Measurements from ENCODE around the gene MLXIP. TPM values are rescaled to one million over a fixed set of nuclear protein-coding genes. Genes with fewer than 3 reads are reported as not detected.

The MLXIP gene
- total and polyA plus RNA-seq, 9 of the 15 experiments (the other 6 are each of a cell fraction or from before 2014, with no cell fraction given), result 2.2 to 66.3 (median 18.1) TPM

DNA sequence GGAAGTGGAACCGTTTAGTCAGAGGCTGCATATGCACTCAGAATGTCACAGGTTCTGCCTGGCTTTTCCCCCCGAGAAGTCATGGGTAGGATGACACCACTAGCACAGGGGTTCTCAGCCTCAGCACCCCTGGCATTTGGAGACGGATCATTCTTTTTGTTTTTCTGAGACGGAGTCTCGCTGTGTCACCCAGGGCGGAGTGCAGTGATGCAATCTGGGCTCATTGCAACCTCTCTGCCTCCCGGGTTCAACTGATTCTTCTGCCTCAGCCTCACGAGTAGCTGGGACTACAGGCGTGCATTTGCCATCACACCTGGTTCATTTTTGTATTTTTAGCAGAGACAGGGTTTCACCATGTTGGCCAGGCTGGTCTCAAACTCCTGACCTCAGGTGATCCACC lies 28.7 kb upstream of the MLXIP start:
- CTCF ChIA-PET (ENCODE audit: low intra/inter-chr PET ratio), result no interaction called here
- ATAC-seq, result no peak
- WGBS (ENCODE audit: insufficient coverage, low coverage, missing lambda C conversion rate), result 55% methylated on average over 9 of the region's 9 CpGs
- no peak overlapping the region for H3K27ac ChIP-seq (ENCODE audit: extremely low read depth, low read depth, low read length)
- POLR2A ChIA-PET, result interaction anchor here (1.0 kb wide), 1 partner anchor 24 kb away, joined by 4 read pairs; no protein-coding TSS in a partner anchor
- FAIRE-seq, result no peak
- H3K9me3 ChIP-seq (replicated peaks; ENCODE audit: control insufficient read depth, insufficient read depth, low read depth, low read length), result no peaks in the 10 kb centered on the region
- intact Hi-C loops (cut with micrococcal nuclease) (no loop called here), in situ Hi-C loops (cut with MboI) (no loop called here)
- no TSS peak for BruUV-seq (replicated peaks)
- TF ChIP-seq CEBPG (CRISPR knock-in tag; IDR thresholded peaks at IDR 0.05) (peak; percentile 62), CEBPG (tag; conservative IDR thresholded peaks at IDR 0.05 in 1 of 2, IDR thresholded peaks at IDR 0.05 in 1 of 2) (peak in 1 of 2 experiments; percentile 29; a peak in 1 of 4 replicates), SUPT5H (IDR thresholded peaks at IDR 0.05) (no peak), SMARCC2 (IDR thresholded peaks at IDR 0.05; ENCODE audit: low read depth) (no peak), CEBPB (tag; IDR thresholded peaks at IDR 0.05) (peak; percentile 70), TOE1 (IDR thresholded peaks at IDR 0.05; ENCODE audit: borderline replicate concordance) (no peak), TOE1 (CRISPR knock-in tag; IDR thresholded peaks at IDR 0.05; ENCODE audit: borderline replicate concordance, low read depth) (no peak), C11orf30 (IDR thresholded peaks at IDR 0.05; ENCODE audit: low read depth) (peak; percentile 17; the same call in 1 of the 2 replicates)
- TF ChIP-seq, protein P1, sequence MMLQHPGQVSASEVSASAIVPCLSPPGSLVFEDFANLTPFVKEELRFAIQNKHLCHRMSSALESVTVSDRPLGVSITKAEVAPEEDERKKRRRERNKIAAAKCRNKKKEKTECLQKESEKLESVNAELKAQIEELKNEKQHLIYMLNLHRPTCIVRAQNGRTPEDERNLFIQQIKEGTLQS (IDR thresholded peaks at IDR 0.05), result peak; percentile 82
- TF ChIP-seq, protein P1 (CRISPR knock-in tag; conservative IDR thresholded peaks at IDR 0.05), result no peak
- TF ChIP-seq, protein P2, sequence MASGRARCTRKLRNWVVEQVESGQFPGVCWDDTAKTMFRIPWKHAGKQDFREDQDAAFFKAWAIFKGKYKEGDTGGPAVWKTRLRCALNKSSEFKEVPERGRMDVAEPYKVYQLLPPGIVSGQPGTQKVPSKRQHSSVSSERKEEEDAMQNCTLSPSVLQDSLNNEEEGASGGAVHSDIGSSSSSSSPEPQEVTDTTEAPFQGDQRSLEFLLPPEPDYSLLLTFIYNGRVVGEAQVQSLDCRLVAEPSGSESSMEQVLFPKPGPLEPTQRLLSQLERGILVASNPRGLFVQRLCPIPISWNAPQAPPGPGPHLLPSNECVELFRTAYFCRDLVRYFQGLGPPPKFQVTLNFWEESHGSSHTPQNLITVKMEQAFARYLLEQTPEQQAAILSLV (tag; IDR thresholded peaks at IDR 0.05), result 0 out of 2 replicates have a peak, but pooled peaks have one; percentile 58
- H2AFZ ChIP-seq (ENCODE audit: low read depth, low read length), result no peak overlapping the region
- no peaks in the 10 kb centered on the region for H3K9me1 ChIP-seq (ENCODE audit: control insufficient read depth, insufficient read depth, low read length)
- no peak for DNase-seq (ENCODE audit: extremely low read depth in 1 of 4, low spot score in 3 of 4)
- H3K4me2 ChIP-seq (ENCODE audit: insufficient read depth, low read length), result no peak overlapping the region
- H4K20me1 ChIP-seq (replicated peaks; ENCODE audit: control insufficient read depth, insufficient read depth, low read length), result no peaks in the 10 kb centered on the region
- no peaks in the 10 kb centered on the region for H3K27me3 ChIP-seq (ENCODE audit: control insufficient read depth in 2 of 2, insufficient read depth in 2 of 2, low read length in 2 of 2)
- H3K9ac ChIP-seq (ENCODE audit: insufficient read depth in 1 of 2, low read depth in 2 of 2, low read length in 2 of 2), result no peak overlapping the region
- H3K4me3 ChIP-seq, result no peak overlapping the region
- H3K36me3 ChIP-seq (ENCODE audit: control insufficient read depth, insufficient read depth, low read length), result peaks cover 27% of the 10 kb centered on the region; the same call in 2 of the 3 replicates
- H3K4me1 ChIP-seq (replicated peaks in 1 of 2; ENCODE audit: control insufficient read depth in 2 of 2, insufficient read depth in 2 of 2, low read length in 2 of 2), result peaks cover 0 to 14% of the 10 kb centered on the region in 2 experiments; a peak in 3 of 5 replicates
- no peaks in the 10 kb centered on the region; the same call in 2 of the 3 replicates for H3K79me2 ChIP-seq (ENCODE audit: control insufficient read depth, insufficient read depth, low read length)

Data from K562 (cell line).